Measurements from ENCODE around the gene DLK2. TPM values are rescaled to one million over a fixed set of nuclear protein-coding genes. Genes with fewer than 3 reads are reported as not detected.

DLK2 gene
- total RNA-seq (2014; rRNA removed) (1.4 and 4.4 TPM in 2 replicates), Bru-seq, nascent RNA (percentile 34 among the genes with signal in this experiment), BruChase-seq, experiment 1, labeled RNA remaining after a 6-hour chase (percentile 27 among the genes with signal in this experiment), BruChase-seq, experiment 2, labeled RNA remaining after a 2-hour chase (percentile 25 among the genes with signal in this experiment)
- long read RNA-seq, partial matches to known transcripts = 1 of 5 reads
- long read RNA-seq, other reads (novel, unspliced or antisense) = 3 of 5 reads

GRCh38 chr6:43455531-43456428, at the start of gene DLK2:
DLK2 (minus strand) TSS chr6:43455548; CDS start chr6:43454825, 723 bp downstream.
- CTCF ChIA-PET = interaction anchor here (0.6 to 0.9 kb wide), 2 partner anchors 22 to 54 kb away, joined by 3 to 4 read pairs; partner anchors contain the start of gene LRRC73
- Histone ChIP-seq H3K4me3 (ENCODE audit: low read length) (peak within 1 kb of the TSS; percentile 71), H3K9ac (ENCODE audit: low read length) (no peak within 1 kb of the TSS), H4K20me1 (ENCODE audit: low read length) (no peaks in the 10 kb centered on the region; the same call in 1 of the 2 replicates), H3K36me3 (ENCODE audit: low read depth, low read length) (no peaks in the 10 kb centered on the region), H3K27ac (ENCODE audit: low read length) (no peak within 1 kb of the TSS), H2AFZ (ENCODE audit: low read length) (peak within 1 kb of the TSS; percentile 78), H3K9me3 (ENCODE audit: low read length) (no peaks in the 10 kb centered on the region), H3K4me1 (ENCODE audit: insufficient read depth, low read length) (peaks cover 5% of the 10 kb centered on the region; the same call in 1 of the 2 replicates), H3K9me2 (replicated peaks; ENCODE audit: low read length) (no peaks in the 10 kb centered on the region), H3F3A (ENCODE audit: low read length, unreplicated experiment) (no peaks in the 10 kb centered on the region), H3K4me2 (ENCODE audit: low read length) (peak within 1 kb of the TSS; percentile 94), H3K27me3 (ENCODE audit: low read length) (no peaks in the 10 kb centered on the region), H3K79me2 (ENCODE audit: low read length) (no peaks in the 10 kb centered on the region)
- peak; percentile 35 for DNase-seq
- POLR2A ChIA-PET (ENCODE audit: unreplicated experiment) = interaction anchor here (0.6 kb wide), 2 partner anchors 86 to 249 kb away, joined by 3 to 4 read pairs; partner anchors contain the start of gene ZNF318
- ATAC-seq = peak; percentile 37
- no TSS peak for BruUV-seq (replicated peaks)
- intact Hi-C loops (cut with micrococcal nuclease) = loop anchor here (2.0 kb wide), 1 partner anchor 21 kb away; the partner anchor contains the start of gene TJAP1
- no peak for TF ChIP-seq EZH2phosphoT487 (IDR thresholded peaks at IDR 0.05; ENCODE audit: borderline replicate concordance, low read length)
- no peak for TF ChIP-seq EZH2 (IDR thresholded peaks at IDR 0.05; ENCODE audit: low read length, unreplicated experiment)
- no peak for TF ChIP-seq CTCF (conservative IDR thresholded peaks at IDR 0.05; ENCODE audit: low read depth, low read length)

GRCh38 chr6:43503443-43503842, 48.1 kb upstream of the DLK2 start:
- CTCF ChIA-PET = interaction anchor here (0.9 kb wide), 1 partner anchor 46 kb away, joined by 3 read pairs; no protein-coding TSS in a partner anchor
- Histone ChIP-seq H4K20me1 (ENCODE audit: low read length) (no peaks in the 10 kb centered on the region), H3K4me1 (ENCODE audit: insufficient read depth, low read length) (no peaks in the 10 kb centered on the region), H3K9me2 (replicated peaks; ENCODE audit: low read length) (no peaks in the 10 kb centered on the region), H3K9ac (ENCODE audit: low read length) (no peak overlapping the region), H2AFZ (ENCODE audit: low read length) (no peak overlapping the region), H3K4me2 (ENCODE audit: low read length) (no peak overlapping the region), H3K4me3 (ENCODE audit: low read length) (no peak overlapping the region), H3K27me3 (ENCODE audit: low read length) (no peaks in the 10 kb centered on the region), H3K27ac (ENCODE audit: low read length) (no peak overlapping the region), H3K79me2 (ENCODE audit: low read length) (no peaks in the 10 kb centered on the region), H3K9me3 (ENCODE audit: low read length) (no peaks in the 10 kb centered on the region), H3K36me3 (ENCODE audit: low read depth, low read length) (peaks cover 14% of the 10 kb centered on the region), H3F3A (ENCODE audit: low read length, unreplicated experiment) (no peaks in the 10 kb centered on the region)
- ATAC-seq (no peak), DNase-seq (no peak)
- POLR2A ChIA-PET (ENCODE audit: unreplicated experiment) = no interaction called here
- intact Hi-C loops (cut with micrococcal nuclease) = loop anchor here (10.0 kb wide), 1 partner anchor 139 kb away; the partner anchor contains the start of gene ZNF318
- TF ChIP-seq CTCF (conservative IDR thresholded peaks at IDR 0.05; ENCODE audit: low read depth, low read length) (no peak), EZH2 (IDR thresholded peaks at IDR 0.05; ENCODE audit: low read length, unreplicated experiment) (no peak), EZH2phosphoT487 (IDR thresholded peaks at IDR 0.05; ENCODE audit: borderline replicate concordance, low read length) (no peak)
- no TSS peak for BruUV-seq (replicated peaks)

Data from PC-3 (cell line).